Adrenal gland (tissue), 5 donors: ENCODE results near the gene FOXP2.

ENCODE experiments used
- POLR2A ChIP-seq, 2 donors: fragments of 450-650 bp; IDR thresholded peaks; one replicate each; pipeline ENCODE4 v1.6.1; 2017; ENCODE audit warnings: antibody characterized with exemption in 2 of 2, mild to moderate bottlenecking in 2 of 2, moderate library complexity in 1 of 2
- TF ChIP-seq, protein P1 (sequence below), 6 experiments: fragments of 450-650 bp in 4 of 6; fragments of 200-600 bp in 2 of 6; sonication (generic) in 1 of 6; IDR thresholded peaks; 1 replicate in 5 of 6; 2 replicates in 1 of 6; pipeline versions ENCODE4 v1.5.1 to v1.8.0; 2016 to 2021; ENCODE audit warnings: antibody characterized with exemption in 6 of 6, mild to moderate bottlenecking in 2 of 6, moderate library complexity in 1 of 6
- donor health status: DM: no; HTN: no; CAD: no.

DNA sequence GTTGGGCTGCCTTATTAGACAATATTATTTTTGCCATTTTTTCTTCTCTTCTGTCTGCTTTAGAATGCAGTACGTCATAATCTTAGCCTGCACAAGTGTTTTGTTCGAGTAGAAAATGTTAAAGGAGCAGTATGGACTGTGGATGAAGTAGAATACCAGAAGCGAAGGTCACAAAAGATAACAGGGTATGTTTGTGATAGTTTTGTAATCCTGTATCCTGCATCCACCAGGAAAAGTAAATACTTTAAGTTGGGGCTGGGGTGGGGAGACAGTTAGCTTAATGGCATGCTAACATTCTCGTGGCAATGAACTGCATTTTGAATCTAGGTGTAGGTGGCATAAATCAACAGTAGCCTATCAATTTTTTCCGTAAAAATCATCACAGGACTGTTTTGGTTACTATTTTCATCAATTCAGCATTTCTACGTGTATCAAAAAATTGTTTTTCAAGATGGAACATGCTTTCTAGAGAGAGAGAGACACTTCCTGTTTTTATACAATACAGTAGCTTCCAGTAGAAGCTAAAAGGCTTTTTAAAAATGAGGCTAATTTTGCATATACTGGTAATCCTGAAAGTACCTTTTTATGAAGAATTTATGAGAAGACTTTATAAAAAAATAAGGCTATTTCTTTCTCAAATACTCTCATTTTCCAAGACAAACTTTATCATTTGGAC, 247.5 kb downstream of the FOXP2 start:
- TF ChIP-seq, protein P1, sequence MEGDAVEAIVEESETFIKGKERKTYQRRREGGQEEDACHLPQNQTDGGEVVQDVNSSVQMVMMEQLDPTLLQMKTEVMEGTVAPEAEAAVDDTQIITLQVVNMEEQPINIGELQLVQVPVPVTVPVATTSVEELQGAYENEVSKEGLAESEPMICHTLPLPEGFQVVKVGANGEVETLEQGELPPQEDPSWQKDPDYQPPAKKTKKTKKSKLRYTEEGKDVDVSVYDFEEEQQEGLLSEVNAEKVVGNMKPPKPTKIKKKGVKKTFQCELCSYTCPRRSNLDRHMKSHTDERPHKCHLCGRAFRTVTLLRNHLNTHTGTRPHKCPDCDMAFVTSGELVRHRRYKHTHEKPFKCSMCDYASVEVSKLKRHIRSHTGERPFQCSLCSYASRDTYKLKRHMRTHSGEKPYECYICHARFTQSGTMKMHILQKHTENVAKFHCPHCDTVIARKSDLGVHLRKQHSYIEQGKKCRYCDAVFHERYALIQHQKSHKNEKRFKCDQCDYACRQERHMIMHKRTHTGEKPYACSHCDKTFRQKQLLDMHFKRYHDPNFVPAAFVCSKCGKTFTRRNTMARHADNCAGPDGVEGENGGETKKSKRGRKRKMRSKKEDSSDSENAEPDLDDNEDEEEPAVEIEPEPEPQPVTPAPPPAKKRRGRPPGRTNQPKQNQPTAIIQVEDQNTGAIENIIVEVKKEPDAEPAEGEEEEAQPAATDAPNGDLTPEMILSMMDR (IDR thresholded peaks at IDR 0.05), result no peak
- TF ChIP-seq POLR2A (IDR thresholded peaks at IDR 0.05), result no peak
